GM12873 (cell line): ENCODE data around the gene NFKB2.

Experiments used
- CTCF ChIP-seq: IDR thresholded peaks from 2 replicates; pipeline ENCODE4 v1.5.1; 2012; ENCODE audit warnings: low read depth, mild to moderate bottlenecking, moderate library complexity, low read length, control low read depth; ENCODE audit not compliant: insufficient read depth; ENCODE audit errors: missing control alignments

Gene NFKB2

GRCh38 chr10:102414749-102415148 lies 19.2 kb downstream of the NFKB2 start:
- TF ChIP-seq CTCF: no peak

GRCh38 chr10:102416283-102416682 lies 20.8 kb downstream of the NFKB2 start:
- no peak for TF ChIP-seq CTCF

DNA sequence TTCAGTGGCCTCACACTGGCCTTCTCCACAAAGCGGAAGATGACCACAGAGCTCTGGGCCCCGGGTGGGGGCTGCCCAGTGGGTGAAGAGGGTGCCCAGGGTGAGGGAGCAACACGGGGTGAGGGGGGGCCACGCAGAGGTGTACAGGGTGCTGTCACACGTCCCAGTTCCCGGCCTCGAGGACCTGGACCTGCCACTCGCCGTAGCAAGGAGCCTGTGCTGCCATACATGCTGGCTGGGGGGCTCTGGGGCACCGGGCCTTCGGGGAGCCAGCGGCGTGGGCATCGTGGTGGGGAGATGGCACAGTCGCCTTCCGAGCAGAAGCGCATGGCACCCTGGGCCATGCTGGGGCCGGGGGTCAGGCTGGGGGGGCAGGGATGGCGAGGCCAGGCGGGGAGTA lies 21.2 kb downstream of the NFKB2 start:
- no peak for TF ChIP-seq CTCF

GRCh38 chr10:102418622-102419268 lies 23.2 kb downstream of the NFKB2 start, which contains the start of gene PSD:
TSS of gene PSD (minus strand) at chr10:102418785. CDS start at chr10:102417038, 1,747 bp downstream.
- TF ChIP-seq CTCF: no peak

GRCh38 chr10:102419269-102420180 lies 24.0 kb downstream of the NFKB2 start:
- no peak for TF ChIP-seq CTCF

DNA sequence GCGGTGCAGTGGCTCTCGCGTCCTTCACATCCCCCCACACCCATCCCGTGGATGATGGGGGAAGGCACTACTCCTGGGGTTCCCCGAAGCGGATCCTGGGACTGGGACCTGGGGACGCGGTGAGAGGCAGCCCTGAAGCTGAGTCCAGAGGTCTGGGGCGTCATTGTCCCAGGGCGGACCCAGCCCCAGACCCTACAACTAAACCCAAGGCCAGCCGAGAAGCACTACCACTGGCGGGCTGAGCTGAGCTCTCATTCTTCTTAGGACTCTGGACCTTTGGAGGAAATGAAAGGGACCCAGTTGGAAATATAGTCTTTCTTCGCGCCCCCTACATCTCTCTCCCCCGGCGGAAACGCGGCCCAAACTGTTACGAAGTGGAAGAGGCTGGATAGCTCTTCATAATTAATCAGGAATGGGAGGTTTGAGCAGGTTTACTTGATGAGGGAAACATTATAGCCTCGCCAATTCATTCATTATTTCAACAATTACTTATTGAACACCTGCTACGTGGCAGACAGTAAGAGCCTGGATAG lies 24.7 kb downstream of the NFKB2 start:
- TF ChIP-seq CTCF: no peak
